ENCODE results near the gene SDSL.

Gene SDSL

DNA sequence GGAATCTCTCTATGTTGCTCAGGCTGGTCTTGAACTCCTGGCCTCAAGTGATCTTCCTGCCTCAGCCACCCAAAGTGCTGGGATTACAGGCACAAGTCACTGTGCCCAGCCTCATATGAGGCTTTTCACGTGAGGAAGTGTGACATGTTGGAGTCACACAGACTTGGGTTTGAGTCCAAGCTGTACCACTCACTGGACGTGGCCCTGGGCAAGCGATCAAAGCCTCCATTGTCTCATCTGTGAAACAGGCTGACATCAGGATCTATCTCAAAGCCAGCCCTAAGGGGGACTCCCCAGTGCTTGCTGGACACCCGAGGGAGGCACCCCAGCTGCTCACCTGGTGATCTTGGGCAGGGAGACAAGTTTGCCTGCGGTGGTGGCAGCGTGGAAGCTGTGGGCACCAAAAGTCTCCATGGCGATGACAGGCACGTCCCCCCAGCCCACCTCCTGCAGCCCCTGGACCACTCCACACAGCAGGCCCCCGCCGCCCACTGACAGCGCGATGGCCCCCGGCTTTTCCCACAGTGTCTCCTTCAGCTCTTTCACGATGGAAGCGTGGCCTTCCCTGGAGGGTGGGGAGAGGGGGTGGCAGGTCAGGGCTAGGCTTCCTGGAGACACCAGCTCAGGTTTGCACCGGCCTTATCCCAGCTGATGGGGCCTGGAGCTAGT, 25.2 kb upstream of the SDSL start:
- no peak for DNase-seq (ENCODE audit: low spot score)

- no peak for DNase-seq (ENCODE audit: low spot score)
Observed at GRCh38 chr12:113397497-113398197, 24.5 kb upstream of the SDSL start.

GRCh38 chr12:113398346-113399290, 23.6 kb upstream of the SDSL start:
- DNase-seq (ENCODE audit: low spot score), result no peak

DNA sequence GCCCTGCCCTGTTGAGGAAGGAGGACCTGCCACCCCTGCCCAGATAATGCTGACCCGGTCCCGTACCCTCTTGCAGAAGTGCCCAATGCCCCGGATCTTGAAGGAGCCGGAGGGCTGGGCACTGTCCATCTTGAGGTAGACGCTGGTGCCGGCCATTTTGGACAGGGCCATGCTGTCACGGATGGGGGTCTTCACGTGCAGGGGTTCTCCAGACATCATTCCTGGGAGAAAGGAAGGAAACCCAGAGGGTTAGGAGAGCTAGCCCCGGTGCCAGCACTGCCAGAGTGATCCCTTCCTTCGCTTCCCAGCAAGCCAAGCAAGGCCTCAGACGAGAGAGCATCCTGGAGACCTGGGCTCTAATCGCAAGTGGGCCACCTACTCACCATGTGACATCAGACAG, 22.7 kb upstream of the SDSL start:
- DNase-seq (ENCODE audit: low spot score), result no peak

DNA sequence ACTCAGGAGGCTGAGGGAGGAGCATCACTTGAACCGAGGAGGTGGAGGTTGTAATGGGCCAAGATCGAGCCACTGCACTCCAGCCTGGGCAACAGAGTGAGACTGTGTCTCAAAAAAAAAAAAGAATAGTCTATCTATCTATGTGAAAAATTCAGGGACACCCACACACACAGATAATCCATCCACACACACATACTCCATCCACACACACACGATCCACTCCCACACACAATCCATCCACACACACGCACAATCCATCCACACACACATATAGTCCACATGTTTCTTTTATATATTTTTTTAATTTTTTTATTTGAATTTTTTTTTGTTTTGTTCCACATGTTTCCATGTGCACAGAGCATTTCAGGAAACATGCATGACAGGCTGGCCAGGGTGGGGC, 21.8 kb upstream of the SDSL start:
- no peak for DNase-seq (ENCODE audit: low spot score)

DNA sequence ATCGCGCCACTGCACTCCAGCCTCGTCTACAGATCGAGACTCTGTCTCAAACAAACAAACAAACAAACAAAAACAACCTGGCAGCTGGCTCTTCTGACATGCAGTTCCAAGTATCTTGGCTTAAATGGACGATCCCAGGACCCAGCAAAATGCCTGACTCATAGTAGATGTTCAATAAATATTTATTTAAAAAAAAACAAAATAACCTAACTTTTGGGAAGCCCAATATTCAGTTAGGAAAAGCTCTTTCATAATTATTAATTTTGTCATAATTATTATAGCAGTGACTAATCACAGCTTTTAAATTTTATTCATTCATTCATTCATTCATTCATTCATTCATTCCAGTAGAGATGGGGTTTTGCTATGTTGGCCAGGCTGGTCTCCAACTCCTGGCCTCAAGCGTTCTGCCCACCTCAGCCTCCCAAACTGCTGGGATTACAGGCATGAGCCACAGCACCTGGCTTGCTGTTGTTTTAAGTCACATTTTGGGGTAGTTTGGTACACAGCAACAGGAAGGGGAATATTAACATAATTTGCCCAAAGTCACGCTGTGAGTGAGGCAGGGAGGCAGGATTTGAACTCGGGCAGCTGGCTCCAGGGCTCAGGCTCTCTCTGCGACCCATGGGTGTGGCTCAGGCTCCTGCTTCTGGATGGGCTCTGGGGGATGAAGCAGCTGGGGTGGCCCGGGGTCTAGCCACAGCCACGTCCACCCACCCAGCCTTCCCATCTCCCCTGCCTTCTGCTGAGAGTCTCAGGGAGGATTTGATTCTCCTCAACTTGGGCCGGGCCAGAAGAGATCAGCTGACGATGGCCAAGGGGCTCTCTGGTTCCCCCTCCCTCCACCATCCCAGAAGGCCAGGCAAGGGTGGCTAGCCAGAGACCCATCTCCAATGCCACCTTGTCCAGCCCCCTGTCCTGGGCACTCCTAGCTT, 20.8 kb upstream of the SDSL start:
- no peak for DNase-seq (ENCODE audit: low spot score)

DNA sequence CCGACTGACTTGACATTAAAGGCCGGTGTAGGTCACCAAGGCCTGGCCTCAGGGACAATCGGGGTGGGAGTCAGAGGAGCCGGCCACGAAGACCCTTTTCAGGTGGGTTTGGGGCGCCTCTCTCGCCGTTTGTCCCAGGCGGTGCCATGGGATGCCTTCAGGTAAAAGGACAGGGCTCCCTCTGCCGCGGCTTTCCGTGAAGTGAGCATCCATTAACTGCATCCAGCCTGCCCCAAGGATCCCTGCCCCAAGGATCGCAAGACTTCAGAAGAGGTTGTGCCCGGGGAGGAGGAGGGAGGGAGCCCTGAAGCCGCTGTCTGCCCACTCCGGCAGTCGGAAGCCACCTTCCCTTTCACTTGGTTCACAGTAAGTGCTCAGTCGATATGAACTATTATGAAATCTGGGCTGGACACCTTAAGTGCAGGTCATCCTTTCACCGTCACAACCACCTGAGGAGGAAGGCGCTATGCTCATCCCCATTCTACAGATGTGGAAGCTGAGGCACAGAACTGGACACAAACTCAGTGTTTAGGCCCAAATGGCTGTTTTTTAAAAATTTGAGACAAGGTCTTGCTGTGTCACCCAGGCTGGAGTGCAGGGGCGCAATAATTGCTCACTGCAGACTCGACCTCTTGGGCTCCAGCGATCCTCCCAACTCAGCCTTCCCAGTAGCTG, 19.5 kb upstream of the SDSL start:
- no peak for DNase-seq (ENCODE audit: low spot score)

DNA sequence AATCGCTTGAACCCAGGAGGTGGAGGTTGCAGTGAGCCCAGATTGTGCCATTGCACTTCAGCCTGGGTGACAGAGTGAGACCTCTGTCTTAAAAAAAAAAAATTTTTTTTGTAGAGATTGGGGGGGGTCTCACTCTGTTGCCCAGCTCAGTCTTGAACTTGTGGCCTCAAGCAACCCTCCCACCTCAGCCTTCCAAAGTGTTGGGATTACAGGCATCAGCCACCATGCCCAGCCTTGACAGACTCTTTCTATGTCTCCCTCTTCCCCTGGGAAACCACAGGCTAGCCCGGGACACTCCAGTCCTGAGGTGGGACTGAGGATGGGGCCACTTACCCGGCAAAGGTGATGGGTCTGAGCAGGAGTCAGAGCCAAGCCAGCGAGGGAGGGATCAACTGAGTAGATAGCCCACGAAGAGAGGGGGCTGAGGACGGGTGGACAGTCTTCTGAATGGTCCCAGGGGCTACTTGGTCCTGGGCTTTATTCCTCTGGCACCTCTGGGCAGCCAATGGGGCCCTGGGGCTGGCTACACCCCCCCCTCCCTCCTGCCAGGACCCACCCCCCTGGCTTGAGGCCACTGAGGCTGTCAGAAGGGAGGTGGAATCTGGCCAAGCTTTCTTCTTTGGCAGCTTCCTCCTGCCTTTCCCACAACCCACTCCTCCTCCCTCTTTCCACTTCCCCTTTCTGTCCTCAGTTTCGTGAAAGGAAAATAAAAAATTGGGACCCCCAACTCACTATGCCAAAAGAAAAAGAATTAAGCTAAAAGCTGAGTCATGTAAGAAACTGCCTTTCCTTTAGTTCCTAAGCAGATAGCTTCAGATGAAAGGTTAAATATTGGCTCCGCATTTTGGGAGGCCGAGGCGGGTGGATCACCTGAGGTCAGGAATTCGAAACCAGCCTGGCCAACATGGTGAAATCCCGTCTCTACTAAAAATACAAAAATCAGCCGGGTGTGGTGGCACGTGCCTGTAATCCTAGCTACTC, 18.5 kb upstream of the SDSL start, which contains the start of gene SDS:
SDS (minus strand) TSS at position 453 of the 981 bp plus-strand sequence. CDS start 4,179 bp downstream, outside the sequence.
- DNase-seq (ENCODE audit: low spot score), result no peak

DNA sequence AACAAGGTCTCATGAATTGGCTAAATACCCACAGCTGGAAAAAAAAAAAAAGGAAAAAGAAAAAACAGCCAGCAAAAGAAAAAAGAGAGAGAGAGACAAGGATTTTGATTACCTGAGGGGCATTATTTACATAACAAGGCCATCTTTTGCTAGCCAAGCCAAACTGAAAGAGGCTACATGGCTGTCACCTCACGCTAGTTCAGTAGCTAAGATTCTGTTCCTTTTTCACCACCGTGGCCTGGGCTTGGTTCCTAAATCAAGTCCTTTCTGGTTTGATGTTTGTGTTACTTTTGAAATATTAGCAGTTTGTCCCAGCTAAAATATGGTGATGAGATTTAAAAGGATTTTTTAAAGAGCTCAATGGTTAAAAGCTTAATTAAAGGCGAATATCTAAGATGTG, 16.5 kb upstream of the SDSL start:
- no peak for DNase-seq (ENCODE audit: low spot score)

GRCh38 chr12:113407931-113408600, 14.1 kb upstream of the SDSL start:
- no peak for DNase-seq (ENCODE audit: low spot score)

DNA sequence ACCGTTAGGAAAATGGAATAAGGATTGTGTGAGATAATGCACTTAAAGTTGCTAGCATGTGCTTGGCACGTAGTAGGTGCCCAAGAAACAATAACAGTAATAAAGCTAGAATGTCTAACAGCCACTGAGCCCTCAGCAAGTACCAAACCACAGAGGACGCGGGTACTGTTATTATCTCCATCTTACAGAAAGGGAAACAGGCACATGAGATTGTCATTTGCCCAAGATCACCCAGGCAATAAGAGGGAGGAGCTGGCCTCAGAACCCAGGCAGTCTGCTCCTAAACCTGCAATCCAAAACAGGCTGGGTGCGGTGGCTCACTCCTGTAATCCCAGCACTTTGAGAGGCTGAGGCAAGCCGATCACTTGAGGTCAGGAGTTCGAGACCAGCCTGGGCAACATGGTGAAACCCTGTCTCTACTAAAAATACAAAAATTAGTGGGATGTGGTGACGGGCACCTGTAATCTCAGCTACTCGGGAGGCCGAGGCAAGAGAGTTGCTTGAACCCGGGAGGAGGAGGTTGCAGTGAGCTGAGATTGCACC, 13.4 kb upstream of the SDSL start:
- DNase-seq (ENCODE audit: low spot score), result no peak

DNA sequence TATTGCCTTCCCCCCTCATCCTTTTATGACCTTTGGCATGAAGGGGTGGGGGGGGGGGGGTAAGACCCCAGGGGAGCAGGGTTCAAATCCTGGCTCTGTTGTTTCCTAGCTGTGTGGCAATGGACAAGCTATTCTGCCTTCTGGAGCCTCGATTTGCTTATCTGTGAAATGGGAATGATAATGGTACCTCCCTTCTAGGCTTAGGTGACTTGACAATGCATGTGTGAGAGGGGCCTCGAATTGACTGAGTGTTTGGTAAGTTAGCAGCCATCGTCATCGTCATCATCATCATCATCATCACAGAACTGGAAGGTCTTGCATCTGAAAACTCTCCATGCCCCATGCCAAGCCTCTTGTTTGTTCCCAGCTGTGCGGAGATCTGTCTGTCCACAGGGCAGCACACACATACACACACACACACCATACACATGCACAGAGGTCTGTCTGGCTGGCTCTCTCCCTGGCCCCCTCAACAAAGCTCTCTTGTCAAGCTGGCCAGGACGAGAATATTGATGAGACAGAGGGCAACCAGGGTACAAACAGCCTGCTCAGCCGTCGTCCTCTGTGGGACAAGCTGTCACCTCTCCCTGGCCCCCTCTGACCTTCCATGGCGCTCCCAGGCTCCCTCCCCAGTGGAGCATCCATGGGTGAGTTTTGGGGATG, 12.6 kb upstream of the SDSL start:
- no peak for DNase-seq (ENCODE audit: low spot score)

DNA sequence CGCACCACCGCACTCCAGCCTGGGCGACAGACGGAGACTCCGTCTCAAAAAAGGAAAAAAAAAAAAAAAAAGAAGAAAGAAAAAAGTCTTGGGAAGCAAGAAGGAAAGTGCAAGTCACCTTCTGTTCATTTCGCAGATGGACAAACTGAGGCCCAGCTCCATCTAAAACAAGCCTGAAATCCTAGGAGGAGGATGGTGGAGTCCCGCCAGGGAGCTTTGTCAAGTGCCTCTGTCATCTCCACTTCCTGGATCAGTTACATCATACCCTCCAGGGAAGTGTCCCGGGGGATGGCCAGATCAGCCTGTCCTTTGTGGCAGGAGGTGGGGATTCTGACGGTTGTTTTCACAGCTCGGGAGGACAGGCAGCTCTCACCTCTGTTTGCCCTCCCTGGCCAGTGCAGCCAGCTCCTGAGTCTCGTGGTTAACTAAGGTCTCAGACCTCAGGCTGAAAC, 8.7 kb upstream of the SDSL start:
- peak; percentile 10 for DNase-seq (ENCODE audit: low spot score)

GRCh38 chr12:113414519-113415038, 7.6 kb upstream of the SDSL start:
- DNase-seq (ENCODE audit: low spot score), result no peak

DNA sequence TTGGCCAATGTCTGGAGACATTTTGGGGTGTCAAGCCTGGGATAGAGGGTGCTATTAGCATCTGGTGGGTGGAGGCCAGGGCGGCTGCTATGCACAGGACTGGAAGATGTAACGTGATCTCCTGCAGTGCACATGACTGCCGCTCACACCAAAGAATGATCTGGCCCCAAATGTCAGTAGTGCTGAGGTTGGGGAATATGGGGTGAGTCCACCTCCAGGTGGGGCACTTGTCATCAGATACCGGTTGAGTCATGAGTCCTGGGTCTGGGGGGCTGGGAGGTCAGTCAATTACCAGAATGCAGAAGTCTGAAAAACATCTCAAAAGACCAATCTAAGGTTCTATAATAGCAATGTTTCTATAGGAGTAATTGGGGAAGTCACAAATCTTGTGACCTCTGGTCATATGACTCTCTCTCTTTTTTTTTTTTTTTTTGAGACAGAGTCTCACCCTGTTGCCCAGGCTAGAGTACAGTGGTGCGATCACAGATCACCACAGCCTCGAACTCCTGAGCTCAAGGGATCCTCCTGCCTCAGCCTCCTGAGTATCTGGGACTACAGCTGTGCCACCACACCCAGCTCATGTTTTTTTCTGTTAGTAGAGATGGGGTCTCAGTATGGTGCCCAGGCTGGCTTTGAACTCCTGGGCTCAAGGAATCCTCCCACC, 6.0 kb upstream of the SDSL start:
- no peak for DNase-seq (ENCODE audit: low spot score)

- no peak for DNase-seq (ENCODE audit: low spot score)
Observed at GRCh38 chr12:113418213-113418879, 3.8 kb upstream of the SDSL start.
